Fibroblast of lung (primary cell): Measurements from ENCODE around the gene NEK1.

ENCODE experiments used
- CTCF ChIP-seq, 2 donors: IDR thresholded peaks in 1 of 2; conservative IDR thresholded peaks in 1 of 2; 1 replicate in 1 of 2; 2 replicates in 1 of 2; pipeline ENCODE4 v1.5.1; 2011 to 2012; ENCODE audit warnings: low read length in 2 of 2, control low read depth in 1 of 2, inconsistent platforms in 1 of 2, low read depth in 1 of 2, mild to moderate bottlenecking in 1 of 2
- EZH2 ChIP-seq: IDR thresholded peaks from 2 replicates; pipeline ENCODE4 v1.5.1; 2012; ENCODE audit warnings: low read length, control low read depth, mild to moderate bottlenecking; ENCODE audit errors: missing control alignments

- no peak for TF ChIP-seq CTCF (conservative IDR thresholded peaks at IDR 0.05 in 1 of 2, IDR thresholded peaks at IDR 0.05 in 1 of 2; ENCODE audit: low read depth in 1 of 2, low read length in 2 of 2)
- TF ChIP-seq EZH2: no peak
Measured at GRCh38 chr4:169611157-169611556, 1.2 kb downstream of the NEK1 start.
